T1000 (cell line): ENCODE data around the gene TRIM43.
"Not testable (repeated sequence)": the region's sequence is repeated elsewhere in the genome, so short reads cannot be mapped to it uniquely, and the experiment has no call there.

ENCODE experiments used
- DNase-seq: peaks from one replicate; lab custom pipeline; 2025; ENCODE audit warnings: mixed read lengths; lab: John Stamatoyannopoulos, UW

The TRIM43 gene

DNA sequence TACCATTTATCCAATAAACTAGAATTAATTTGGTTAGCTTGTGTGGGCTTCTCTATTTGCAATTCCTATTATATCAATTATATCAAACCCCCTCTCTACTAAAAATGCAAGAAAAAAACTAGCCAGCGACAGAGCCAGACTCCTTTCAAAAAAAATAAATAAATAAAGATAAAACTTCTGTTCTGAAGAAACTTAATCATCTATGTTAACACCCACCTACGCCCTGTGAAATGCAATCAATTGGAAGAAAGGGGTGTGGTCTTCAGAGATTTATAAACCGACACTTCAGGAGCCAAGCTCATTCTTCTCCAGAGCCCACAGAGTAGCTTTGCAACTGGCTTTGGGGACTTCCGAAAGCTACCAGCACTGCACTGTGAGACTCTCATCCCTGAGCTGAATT, at the start of gene TRIM43:
Gene TRIM43, plus strand, starts transcription at position 301 of the 400 bp plus-strand sequence. CDS start 2,023 bp downstream, outside the sequence.
- not testable (repeated sequence) for DNase-seq

DNA sequence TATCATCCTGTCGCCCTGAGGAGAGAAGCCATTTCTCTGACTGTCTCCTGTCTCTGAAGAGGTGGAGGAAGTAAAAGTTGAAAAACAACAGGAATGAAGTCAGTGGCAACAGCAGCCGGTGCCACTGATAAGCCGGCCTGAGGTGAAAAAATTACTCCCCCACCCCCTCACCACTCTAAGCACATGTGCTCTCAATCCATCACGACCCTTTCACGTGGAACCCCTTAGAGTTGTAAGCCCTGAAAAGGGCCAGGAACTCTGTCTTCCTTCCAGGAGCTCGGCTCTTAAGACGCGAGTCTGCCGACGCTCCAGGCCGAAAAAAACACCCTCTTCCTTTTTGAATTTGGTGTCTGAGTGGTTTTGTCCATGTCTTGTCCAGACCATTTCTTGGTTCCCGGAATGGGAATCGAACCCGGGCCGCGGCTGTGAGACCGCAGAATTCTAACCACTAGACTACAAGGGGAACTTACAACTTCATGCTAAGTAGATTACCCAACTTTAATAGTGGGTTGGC, 40.7 kb upstream of the TRIM43 start:
- DNase-seq: no peak

GRCh38 chr2:95552911-95553310, 38.9 kb upstream of the TRIM43 start:
- no peak for DNase-seq

DNA sequence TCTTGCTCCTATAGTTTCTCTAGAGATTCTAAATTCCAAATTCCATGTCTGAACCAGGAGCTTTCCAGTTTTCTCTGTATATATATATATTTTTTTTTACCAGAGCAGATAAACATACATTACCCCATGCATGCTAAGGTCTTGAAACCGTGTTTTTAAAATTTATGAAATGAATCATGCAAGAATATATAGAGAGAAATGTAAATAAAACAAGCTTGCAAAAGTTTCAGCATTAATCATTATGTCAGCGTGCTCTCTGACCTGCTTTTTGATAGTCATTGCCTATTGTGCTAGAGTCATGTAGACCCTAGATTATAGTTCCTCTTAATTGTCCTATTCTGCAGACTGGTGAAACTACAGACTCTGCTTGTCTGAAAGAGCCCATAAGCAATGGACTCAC, 22.6 kb upstream of the TRIM43 start:
- DNase-seq: no peak

GRCh38 chr2:95573866-95574265, 17.9 kb upstream of the TRIM43 start:
- no peak for DNase-seq

GRCh38 chr2:95574506-95574905, 17.3 kb upstream of the TRIM43 start:
- DNase-seq: no peak

- no peak for DNase-seq
Measured at GRCh38 chr2:95575857-95576256, 15.9 kb upstream of the TRIM43 start.

GRCh38 chr2:95578539-95578938, 13.3 kb upstream of the TRIM43 start:
- DNase-seq: no peak

DNA sequence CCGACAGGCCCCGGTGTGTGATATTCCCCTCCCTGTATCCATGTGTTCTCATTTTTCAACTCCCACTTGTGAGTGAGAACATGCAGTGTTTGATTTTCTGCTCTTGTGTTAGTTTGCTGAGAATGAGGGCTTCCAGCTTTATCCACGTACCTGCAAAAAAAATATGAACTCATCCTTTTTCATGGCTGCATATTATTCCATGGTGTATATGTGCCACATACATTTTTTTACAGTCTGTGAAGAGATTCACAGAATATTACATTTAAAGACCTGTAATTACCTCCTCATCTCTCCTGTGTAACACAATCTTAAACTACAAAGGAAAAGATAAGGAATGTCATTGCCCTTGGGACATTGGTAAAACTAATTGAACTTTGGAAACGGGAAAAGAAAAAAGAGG, 8.3 kb upstream of the TRIM43 start:
- not testable (repeated sequence) for DNase-seq

GRCh38 chr2:95584321-95584720, 7.5 kb upstream of the TRIM43 start:
- DNase-seq: not testable (repeated sequence)

DNA sequence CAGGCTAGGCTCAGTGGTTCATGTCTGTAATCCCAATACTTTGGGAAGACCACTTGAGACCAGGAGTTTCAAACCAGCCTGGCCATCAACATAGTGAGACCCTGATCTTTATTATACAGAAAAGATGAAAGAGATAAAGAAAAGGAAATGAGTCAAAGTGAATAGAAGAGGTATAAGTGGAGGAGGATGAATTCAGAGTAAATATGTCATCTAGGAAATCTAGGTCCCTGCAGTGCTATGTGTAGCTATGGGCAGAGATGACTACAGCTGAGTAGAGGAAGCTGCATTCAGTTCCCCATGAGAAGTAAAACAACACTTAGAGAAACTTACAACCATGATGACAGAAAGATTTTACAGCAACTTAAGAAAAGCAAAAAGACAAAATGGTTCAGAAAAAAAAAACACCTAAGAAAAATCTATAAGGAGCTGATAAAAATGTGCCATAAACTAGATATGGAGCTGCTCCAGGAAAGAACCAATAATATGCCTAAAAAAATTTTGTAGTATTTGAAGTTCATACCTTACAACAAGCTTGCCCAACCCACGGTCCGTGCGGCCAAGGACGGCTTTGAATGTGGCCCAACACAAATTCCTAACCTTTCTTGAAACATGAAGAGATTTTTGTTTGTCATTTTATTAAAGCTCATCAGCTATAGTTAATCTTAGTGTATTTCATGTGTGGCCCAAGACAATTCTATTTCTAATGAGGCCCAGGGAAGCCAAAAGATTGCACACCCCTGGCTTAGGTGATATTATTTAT, 1.8 kb upstream of the TRIM43 start:
- not testable (repeated sequence) for DNase-seq

GRCh38 chr2:95592973-95593372, 1.2 kb downstream of the TRIM43 start:
- DNase-seq: not testable (repeated sequence)

DNA sequence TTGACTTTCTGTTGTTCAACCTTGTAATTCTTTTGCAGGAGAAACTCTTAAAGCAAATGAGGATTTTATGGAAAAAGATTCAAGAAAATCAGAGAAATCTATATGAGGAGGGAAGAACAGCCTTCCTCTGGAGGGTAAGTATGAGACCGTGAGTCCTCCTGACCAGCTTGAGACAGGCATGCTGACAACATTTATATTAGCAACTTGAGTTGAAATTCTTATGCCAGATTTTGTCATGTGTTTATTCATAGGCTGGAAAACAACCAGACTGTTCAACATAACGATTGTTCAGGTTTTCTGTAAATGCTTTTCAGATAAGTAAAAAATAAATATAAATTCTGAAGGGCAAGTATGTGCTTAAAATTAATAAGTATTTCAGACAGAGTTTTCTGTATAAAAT, 3.2 kb downstream of the TRIM43 start:
- not testable (repeated sequence) for DNase-seq

GRCh38 chr2:95601301-95601700, 9.5 kb downstream of the TRIM43 start:
- DNase-seq: not testable (repeated sequence)

- DNase-seq: not testable (repeated sequence)
Measured at GRCh38 chr2:95602146-95602545, 10.3 kb downstream of the TRIM43 start.

DNA sequence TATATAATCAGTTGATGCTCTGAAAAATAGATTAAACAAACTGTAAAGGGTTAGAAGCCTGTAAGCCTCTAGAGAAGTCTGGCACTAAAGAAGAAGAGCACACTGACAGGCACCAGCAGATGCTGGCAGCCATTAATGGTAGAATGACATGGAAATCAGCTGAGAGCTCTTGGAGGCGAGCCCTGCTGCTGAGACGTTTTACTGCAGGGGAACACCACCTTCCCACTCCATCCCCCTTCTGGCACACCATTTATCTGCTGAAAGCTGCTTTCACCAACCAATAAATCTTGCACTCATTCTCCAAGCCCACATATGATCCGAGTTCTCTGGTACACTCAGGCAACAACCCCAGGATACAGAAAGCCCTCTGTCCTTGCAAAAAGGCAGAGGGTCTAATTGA, 16.6 kb downstream of the TRIM43 start:
- not testable (repeated sequence) for DNase-seq

DNA sequence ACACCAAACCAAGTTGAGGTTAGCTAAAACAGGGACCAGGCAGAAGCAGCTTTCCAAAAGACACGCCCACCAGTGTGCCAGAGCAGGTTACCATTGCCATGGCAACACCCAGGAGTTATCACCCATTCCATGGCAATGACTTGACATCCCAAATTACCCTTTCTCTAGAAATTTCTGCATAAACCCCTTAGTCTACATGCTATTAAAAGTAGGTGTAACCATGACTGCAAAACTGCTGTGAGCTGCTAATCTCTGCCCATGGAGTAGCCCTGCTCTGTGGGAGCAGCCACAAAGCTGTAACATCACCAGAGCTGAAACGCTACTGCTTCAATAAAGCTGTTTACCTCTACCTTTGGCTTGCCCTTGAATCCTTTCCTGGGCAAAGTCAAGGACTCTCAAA, 18.0 kb downstream of the TRIM43 start:
- not testable (repeated sequence) for DNase-seq

DNA sequence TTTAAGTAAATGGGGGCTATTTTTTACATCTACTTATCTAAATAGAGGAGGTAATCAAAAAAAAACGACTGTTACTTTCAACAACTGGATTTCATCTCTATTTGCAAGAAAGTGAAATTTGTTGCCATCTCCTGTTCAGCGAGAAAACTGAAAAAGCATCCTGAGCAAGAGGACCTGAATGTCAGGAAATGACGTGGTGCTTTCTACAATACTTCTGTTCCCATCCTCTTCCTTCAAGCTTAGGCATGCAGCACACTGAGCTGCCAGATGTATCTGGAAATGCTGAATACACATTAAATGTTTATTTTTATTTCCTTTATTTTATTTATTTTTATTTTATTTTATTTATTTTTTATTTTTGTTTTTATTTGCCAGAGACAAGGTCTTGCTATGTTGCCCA, 21.2 kb downstream of the TRIM43 start:
- not testable (repeated sequence) for DNase-seq

GRCh38 chr2:95622728-95623127, 30.9 kb downstream of the TRIM43 start:
- DNase-seq: not testable (repeated sequence)

DNA sequence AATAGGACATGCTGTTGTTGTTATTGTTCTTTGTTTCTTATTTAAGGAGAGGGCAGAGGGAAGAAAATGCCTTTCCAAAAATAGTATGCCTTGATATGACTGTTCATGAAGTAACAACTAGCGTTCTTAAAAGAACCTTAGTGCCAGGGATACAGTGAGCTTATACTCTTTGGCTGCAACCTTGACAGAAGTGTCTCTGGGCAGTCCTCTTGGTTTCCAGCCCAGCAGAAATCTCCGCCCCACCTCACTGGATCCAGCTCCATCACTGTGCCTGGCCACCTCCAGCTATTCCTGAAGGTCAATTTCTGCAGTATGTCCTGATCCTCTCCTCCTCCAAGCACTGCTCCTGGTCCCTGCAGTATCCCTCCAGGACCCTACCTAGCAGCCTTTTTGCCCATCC, 39.2 kb downstream of the TRIM43 start:
- DNase-seq: not testable (repeated sequence)

DNA sequence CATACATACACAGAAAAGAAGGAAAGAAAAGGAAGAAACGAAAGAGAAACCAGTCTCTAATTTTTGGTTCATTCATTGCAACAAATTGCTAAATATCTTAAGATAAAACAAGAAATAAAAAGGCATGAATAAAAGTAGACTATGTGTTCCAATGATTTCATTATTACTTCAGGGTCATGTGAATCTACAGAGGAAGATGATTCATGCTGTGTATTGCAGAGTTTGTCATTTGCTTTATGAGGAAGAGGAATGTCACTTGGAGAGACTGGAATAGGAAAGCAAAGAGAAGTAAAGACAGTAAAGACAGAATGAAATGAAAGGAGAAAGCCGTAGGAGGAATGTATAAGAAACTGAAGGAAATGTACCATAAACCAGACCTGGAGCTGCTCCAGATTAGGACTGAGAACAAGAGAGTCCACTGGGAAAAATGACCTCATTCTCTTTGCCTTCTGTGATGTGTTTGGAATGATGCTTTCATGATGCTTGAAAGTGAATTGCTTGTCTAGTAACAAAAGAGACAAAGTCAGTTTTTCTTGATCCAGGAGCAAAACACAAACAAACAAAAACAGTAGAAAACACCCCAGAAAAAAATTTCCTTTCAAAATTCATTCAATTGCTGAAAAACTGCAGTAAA, 41.9 kb downstream of the TRIM43 start:
- DNase-seq: not testable (repeated sequence)

GRCh38 chr2:95640515-95641288, 48.9 kb downstream of the TRIM43 start:
- not testable (repeated sequence) for DNase-seq

DNA sequence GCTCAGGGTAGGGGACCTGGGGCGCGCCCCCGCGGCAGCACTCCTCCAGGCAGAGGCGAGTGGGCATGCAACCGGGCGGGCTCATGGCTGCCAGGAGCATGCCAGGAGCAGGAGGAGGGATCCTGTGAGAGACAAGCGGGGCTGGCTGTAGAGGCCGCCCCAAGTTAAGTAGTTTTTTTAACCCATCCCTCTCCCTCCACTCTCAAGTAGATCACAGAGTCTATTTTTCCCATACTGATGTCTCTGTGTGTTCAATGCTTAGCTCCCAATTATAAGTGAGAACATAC, 49.4 kb downstream of the TRIM43 start:
- not testable (repeated sequence) for DNase-seq
